GM13977 (cell line): ENCODE data around the gene NME3.

Source experiments
- DNase-seq: peaks from one replicate; pipeline ENCODE4 v3.0.0; 2012; ENCODE audit warnings: low spot score
- in situ Hi-C: fragments of 300-500 bp; cut with MboI; formaldehyde crosslinking; loops from one replicate; pipeline ENCODE4 v1.12.0; 2022; ENCODE audit warnings: low sequenced_read_pairs, low pct_unique_long_range_greater_than_20kb, mixed read lengths, inconsistent platforms; ENCODE audit not compliant: unreplicated experiment
- TF ChIP-seq, protein P1 (sequence below): IDR thresholded peaks from 2 replicates; pipeline ENCODE4 v1.5.1; 2012; ENCODE audit warnings: mild to moderate bottlenecking, control low read depth; ENCODE audit not compliant: insufficient read depth; ENCODE audit errors: extremely low read depth, missing control alignments

NME3 gene

DNA sequence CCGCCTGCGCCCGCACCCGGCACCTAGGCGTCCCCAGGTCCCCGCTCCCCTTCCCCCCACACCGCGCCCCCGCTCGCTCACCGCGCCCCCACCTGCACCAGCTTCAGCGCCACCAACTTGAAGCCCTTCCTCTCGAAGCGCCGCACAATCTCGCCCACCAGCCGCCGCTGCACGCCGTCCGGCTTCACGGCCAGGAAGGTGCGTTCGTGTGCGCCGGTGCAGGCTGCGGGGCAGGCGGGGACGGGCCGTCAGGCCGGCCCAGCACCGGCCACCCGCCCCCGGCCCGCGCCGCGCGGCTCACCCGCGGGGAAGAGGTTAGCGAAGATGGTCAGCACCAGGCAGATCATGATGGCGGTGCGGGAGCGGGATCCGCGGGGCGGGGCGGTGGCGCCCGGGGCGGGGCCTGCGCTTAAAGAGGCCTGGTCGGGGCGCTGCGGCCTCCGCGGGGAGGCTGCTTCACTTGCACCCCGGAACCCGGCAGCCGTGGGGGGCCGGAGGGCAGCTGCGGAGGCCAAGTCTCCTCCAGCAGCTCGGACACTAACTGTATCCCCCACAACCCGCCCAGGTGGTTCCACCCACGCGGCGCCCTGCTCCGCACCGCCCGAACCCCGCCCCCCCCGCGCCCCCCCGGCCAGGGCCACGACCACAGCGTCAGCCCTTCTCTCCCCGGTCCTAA lies at the start of gene NME3:
NME3 (minus strand) TSS at position 356 of the 676 bp plus-strand sequence; CDS start at position 347, 9 bp downstream.
- TF ChIP-seq, protein P1, sequence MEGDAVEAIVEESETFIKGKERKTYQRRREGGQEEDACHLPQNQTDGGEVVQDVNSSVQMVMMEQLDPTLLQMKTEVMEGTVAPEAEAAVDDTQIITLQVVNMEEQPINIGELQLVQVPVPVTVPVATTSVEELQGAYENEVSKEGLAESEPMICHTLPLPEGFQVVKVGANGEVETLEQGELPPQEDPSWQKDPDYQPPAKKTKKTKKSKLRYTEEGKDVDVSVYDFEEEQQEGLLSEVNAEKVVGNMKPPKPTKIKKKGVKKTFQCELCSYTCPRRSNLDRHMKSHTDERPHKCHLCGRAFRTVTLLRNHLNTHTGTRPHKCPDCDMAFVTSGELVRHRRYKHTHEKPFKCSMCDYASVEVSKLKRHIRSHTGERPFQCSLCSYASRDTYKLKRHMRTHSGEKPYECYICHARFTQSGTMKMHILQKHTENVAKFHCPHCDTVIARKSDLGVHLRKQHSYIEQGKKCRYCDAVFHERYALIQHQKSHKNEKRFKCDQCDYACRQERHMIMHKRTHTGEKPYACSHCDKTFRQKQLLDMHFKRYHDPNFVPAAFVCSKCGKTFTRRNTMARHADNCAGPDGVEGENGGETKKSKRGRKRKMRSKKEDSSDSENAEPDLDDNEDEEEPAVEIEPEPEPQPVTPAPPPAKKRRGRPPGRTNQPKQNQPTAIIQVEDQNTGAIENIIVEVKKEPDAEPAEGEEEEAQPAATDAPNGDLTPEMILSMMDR: no peak

DNA sequence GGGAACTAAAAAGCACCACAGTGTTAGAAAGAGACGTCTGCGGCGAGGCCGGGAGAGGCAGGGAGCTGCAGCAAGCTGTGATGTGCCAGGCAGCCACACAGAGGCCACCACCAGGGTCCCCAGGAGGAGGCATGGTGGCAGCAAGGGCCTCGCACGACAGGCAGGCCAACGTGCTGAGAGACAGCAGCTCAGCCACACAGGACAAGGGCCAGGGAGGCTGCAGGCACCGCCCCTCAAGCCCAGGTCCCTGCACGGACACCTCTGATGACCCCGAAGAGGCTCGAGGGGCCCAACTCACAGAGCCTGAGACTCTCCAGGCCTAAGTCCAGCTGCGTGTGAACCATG lies 49.6 kb upstream of the NME3 start:
- DNase-seq: no peak
- in situ Hi-C loops: no loop called here
- TF ChIP-seq, protein P1: no peak

More for the DNA sequence above, at the start of gene NME3:
- DNase-seq: peak; percentile 95
- in situ Hi-C loops: no loop called here

DNA sequence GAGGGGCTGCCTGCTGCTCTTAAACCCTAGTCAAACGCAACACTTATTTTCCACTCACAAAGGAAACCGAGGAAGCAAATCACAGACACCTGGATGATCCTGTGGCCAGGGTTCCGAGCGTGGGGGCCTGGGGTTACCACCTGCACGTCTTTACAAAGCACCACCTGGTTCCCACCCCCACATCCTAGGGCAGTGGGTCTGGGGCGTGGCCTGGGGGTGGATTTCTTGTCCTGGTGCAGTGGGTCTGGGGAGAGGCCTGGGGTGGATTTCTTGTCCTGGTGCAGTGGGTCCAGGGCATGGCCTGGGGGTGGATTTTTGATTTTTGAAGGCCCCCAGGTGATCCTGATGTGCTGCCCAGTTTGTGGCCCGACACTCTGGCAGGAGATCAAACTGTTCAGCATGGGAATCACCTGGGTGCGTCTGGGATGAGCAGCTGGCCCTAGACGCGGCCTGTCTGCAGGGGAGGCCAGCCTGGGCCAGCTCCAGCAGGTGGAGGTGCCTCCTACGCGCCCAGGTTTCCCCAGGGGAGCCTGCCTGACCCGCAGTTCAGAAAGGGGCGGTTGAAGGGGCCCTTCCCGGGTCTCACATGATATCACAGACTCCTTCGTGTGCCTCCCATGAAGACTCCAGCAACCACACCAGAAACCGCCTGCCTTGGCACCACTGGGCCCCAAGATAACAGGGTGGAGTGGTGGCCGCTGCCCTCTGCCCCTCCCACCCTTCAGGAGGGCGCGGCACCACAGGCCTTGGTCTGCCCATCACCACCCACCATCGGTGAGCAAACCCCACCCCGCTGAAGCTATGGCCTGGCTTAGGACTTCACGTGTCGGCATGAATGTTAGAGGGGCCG lies 49.0 kb upstream of the NME3 start:
- DNase-seq: no peak

DNA sequence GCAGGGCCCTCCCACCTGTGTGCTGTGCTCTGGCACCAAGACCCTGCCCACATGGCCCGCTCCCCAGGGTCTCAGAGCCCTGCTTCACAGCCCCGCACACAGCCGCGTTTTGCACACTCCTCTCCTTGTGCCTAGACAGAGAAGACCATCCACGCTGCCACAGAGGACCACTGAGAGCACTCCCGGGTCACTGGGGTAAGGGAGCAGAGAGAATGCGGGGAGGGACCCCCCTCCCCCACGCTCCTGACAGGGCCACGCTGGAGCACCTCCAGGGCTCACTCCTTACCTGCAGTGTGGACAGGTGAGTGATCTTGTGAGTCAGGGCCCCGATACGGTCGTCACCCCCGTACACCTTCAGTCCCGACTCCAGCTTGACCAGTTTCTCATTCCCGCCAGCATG lies 48.3 kb upstream of the NME3 start:
- DNase-seq: no peak
- TF ChIP-seq, protein P1: no peak
- in situ Hi-C loops: no loop called here

More for the DNA sequence above, 49.0 kb upstream of the NME3 start:
- in situ Hi-C loops: no loop called here
- TF ChIP-seq, protein P1: no peak

DNA sequence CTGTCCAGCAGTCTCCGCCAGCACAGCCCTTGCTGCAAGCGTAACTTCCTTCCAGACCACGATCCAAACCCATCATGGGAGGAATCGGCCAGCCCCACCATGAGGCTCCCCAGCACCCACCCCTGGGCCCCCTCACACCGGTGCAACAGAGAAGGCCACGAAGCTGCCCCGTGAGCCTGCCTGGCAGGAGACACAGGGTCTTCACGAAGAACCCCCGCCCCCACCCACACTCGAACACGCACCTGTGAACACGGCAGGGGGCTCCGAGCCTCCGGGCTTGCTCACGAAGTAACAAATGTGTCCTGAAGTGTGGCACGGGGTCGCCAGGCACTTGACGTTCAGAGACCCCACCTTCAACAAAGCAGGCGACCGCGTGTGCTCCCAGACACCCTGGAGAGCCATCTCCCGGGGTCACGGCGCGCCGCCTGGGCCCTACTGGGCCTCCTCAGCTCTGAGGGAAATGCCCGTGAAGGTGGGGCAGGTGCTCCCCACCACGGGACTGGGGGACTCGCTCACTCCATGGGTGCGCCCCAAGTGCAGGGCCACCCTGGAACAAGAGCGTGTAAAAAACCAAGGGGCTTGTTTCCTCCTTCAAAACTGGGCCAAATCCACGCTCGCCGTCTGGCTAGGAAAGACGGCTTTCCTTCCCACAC lies 47.7 kb upstream of the NME3 start:
- TF ChIP-seq, protein P1: no peak
- DNase-seq: no peak
- in situ Hi-C loops: no loop called here

DNA sequence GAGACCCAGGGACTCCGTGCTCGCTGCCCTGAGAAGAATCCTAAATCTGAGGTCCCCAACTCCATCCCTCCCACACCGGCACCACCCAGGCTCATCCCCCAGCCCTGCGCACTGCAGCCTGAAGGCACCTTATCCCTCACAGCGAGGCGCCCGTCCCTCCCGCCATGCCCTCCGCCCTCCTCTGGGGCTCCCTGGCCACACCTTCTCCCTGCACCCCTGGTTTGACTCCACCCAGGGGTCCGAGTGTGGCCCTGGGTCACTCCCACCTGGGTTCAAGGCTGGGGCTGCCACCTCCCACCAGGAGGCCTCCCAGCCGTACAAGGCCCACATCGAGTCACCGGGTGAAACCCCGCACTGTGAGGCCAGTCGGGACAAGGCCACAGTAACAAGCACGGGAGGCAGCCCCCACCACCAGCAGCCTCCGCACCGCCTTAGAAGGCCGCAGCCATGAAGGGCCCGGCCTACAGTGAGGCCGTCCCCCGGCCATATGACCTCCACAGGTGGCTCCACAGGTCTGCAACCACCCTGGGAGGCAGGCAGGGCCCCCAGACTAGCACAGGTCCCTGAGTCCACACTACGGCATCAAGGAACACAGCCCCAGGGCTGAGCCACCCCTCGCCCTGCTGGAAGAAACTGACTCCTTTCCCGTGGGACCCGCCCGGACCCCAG lies 47.0 kb upstream of the NME3 start:
- TF ChIP-seq, protein P1: no peak
- DNase-seq: no peak
- in situ Hi-C loops: no loop called here
